Cardiac septum (tissue), 1 donor: ENCODE measurements around the gene NR3C2. TPM values are rescaled to one million over a fixed set of nuclear protein-coding genes. Genes with fewer than 3 reads are reported as not detected.

ENCODE experiments used
- DNase-seq: peaks from one replicate; pipeline ENCODE4 v3.0.0-alpha.2; 2020; ENCODE audit warnings: low spot score
- intact Hi-C: fragments of 100-400 bp; cut with DNase I; formaldehyde crosslinking; loops from one replicate; pipeline ENCODE4 v1.14.0; 2022
- total RNA-seq: library from RNA; stranded (reverse); fragmentation: NEBNext Ultra II Directional; extraction: Animal tissue kit (Norgen Biotek cat#: 25700); gene quantifications from one replicate; pipeline ENCODE4 v1.2.1, GENCODE V29; 2021
- donor health status: DM: no; HTN: no; CAD: no.

The NR3C2 gene
- total RNA-seq, 1 donor from 2014 or later = 17.3 TPM

DNA sequence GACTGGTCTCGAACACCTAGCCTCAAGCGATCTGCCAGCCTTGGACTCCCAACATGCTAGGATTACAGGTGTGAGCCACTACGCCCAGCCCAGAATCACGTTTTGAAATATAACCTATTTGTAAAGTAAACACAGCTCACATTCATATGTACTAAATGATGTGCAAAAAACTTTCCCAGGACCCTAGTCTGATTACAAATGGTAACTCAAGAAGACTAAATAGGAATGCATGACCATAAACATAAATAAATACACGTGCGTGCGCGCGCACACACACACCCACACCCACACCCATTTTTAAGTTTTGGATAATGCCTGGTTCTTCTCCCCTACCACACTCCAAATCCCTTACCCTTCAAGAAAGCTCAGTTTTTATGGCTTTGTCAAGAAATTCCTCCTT is 163.9 kb downstream of the NR3C2 start:
- DNase-seq = no peak
- intact Hi-C loops = no loop called here

DNA sequence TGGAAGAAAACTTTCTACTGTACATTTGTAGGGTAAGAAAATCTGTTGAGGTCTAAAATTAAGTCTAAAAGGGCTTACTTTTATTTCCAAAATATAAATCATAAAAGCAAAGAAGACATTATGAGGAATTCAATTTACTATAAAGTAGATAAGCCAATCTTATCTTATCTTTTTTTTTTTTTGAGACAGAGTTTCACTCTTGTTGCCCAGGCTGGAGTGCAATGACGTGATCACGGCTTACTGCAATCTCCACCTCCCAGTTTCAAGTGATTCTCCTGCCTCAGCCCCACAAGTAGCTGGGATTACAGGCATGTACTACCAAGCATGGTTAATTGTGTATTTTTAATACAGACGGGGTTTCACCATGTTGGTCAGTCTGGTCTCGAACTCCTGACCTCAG is 166.9 kb downstream of the NR3C2 start:
- no peak for DNase-seq
- intact Hi-C loops = no loop called here

DNA sequence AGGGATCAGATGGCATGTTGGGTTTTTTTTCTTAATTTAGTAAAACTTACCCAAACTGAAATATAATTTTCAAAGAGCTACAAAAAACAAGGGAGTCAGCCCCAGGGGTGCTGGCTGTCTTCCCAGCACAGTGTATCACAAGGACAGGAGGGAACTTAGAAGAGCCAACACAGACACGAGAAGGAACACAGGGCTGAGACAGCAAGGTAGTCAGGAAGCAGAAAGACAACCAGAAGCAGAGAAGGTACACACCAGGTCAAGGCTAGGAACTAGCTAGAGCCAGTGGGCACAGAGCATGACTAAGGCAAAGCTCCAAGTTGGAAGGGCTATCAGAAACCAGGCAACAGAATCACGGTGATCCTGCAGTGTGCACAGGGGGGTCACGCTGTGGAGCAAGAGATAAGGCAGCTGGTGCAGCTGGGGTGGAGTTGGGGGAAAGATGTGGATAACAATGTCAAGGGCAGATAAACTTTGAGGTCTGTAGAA is 168.7 kb downstream of the NR3C2 start:
- DNase-seq = peak; percentile 75
- intact Hi-C loops = loop anchor here (5.0 kb wide), 1 partner anchor 206 kb away; no protein-coding TSS in a partner anchor

DNA sequence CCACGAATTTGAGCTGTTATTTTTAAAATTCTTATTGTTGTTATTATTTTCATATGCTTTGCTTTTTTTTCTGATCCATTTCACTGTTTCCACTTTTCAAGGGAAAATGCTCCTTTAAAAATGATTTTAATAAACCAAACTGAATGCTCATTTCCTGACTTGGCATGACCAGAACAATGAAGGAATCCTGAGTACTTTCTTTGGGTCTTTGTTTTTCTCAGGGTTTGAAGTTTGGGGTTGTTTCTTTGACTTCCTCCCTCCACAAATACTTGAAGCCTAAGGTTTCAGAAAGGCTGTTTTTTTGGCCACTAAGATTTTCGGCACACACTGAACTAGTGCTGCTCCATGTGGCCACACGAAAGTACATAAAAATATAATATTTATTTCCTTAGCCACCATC is 171.0 kb downstream of the NR3C2 start:
- intact Hi-C loops = loop anchor here (5.0 kb wide), 1 partner anchor 204 kb away; no protein-coding TSS in a partner anchor
- no peak for DNase-seq

DNA sequence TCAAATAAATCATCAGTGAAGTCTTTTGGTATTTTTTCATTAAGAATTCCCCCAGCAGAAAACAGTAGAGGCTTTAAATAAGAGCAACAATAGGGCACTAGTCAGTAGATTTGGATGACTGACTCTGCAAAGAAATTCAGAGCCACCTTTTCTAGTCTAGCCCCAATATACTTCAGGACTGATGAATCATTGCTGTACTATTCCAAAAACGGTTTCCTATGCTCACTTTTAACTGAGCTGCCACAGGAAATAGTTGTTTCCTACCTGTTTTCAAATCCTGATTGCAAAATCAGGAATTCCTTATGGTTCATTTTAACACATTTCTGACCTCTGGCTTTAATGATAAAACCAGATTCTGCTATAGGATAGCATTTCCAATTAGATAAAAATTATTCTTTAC is 171.6 kb downstream of the NR3C2 start:
- intact Hi-C loops = loop anchor here (5.0 kb wide), 1 partner anchor 203 kb away; no protein-coding TSS in a partner anchor
- no peak for DNase-seq

DNA sequence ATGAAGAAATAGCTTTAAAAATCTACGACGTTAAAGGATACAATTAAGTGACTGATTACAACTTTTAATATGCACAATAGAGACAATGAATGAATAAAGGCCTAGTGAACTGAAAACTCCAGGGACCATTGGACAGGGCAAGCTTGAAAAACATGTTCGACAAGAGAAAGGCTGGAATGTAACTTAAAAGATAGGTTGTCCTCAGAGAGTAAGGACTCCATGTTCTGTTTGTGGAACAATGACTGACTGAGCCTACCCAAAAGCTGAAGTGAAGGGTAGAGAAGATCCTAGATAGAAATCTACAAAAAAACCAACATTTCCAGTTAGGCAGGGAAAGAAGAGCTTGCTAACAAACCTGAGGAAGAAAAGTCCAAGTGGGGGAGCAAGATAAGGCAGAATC is 173.4 kb downstream of the NR3C2 start:
- no peak for DNase-seq
- intact Hi-C loops = no loop called here

DNA sequence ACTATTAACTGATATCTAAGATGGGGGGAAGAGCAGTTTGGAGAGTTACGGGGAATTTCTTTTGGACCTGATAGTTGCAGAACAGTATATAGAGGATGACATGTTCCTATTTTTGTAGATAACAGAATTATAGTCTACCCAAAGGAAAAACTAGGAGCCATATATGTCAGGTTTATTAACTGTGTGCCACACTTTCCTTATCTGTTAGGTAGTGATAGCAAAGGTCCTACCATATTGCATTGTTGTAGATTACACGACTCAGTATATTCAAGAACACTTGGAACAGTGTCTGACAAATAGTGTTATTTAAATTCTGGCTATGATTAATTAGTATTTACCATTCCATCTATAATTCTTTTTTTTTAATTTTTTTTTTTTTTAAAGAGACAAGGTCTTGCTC is 175.3 kb downstream of the NR3C2 start:
- DNase-seq = no peak
- intact Hi-C loops = no loop called here

DNA sequence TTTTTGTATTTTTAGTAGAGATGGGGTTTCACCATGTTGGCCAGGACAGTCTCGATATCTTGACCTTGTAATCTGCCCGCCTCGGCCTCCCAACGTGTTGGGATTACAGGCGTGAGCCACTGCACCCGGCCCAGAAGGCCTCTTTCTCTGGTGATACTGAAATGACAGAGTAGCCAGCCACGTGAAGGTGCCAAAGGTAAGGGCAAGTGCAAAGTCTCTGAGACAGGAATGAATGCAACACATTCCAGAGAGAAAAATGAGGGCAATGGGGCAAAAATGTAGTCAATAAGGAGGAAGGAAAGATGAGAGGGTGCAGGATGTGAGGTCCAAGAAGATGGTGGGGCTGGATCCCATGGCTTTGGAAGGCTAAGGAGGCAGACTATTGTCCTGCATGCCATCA is 176.0 kb downstream of the NR3C2 start:
- intact Hi-C loops = no loop called here
- DNase-seq = no peak

DNA sequence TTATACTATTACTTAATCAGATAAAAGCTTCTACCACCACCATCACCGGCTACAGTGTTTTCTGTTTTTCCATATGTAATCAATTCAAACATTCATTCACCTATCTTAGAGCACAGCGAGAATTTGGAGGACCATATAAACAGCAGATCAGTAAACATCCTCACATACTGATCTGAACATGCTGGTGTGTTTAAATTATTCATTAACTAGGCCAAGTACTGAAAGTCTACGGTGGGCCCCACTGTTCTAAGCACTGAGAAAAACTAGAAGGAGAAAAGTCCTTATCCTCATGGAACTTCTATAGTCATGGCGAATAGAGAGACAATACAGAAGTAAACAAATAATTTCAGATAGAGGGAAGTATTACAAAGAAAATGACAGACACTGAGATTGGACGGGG is 176.6 kb downstream of the NR3C2 start:
- intact Hi-C loops = no loop called here
- no peak for DNase-seq

DNA sequence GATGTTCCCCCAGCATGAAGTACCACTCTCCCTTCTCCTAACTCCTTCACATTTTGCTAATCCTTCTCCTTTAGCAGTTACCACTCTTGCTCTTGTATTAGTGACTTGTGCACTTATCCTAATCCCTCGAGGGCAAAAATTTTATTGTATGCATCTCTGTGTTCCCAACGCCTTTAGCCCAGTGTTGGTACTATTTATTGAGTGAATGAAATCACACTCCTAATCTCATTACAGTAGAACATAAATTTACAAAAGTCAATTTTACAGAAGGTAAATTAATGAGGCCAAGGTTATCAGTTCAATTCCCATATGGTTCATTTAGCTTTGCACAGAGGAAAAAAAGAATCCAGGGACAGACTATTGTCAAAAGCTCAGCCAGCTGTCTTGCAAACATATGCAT is 178.4 kb downstream of the NR3C2 start:
- intact Hi-C loops = no loop called here
- no peak for DNase-seq

DNA sequence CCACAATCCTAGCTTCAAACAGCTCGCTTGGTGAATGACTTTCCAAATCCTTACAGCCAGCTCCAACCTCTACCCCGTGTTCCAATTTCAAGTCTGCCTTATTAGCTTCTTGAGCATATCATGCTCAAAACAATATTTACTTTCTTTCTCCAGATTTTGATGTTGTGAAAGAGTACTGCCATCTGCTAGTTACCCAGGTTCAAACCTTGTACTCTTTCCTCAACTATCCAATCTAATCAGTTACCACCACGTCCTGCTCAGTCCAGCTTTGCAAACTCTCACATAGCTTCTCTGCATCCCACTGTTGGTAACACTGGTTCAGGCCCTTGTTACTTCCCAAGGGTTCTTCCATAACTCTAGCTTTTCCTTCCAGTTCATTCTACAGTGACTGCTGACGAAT is 179.1 kb downstream of the NR3C2 start:
- intact Hi-C loops = no loop called here
- no peak for DNase-seq

DNA sequence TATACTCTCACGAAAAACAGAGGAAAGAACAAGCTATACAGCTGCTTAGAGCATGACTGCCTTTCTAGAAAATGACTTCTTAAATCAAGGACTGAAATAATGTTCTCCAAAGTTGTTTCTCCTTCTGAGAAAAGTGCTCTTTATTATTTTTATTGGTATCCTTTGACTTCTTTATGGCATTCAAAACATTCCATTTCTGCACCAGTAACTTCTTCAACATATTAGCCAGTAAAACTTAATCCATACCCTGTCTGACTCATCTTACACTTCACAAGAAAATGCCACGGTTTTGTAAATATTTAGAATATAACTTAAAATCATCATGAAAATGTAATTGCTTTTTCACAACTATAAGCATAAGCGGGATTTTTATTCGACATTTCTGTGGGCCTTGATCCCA is 180.4 kb downstream of the NR3C2 start:
- no peak for DNase-seq
- intact Hi-C loops = no loop called here

DNA sequence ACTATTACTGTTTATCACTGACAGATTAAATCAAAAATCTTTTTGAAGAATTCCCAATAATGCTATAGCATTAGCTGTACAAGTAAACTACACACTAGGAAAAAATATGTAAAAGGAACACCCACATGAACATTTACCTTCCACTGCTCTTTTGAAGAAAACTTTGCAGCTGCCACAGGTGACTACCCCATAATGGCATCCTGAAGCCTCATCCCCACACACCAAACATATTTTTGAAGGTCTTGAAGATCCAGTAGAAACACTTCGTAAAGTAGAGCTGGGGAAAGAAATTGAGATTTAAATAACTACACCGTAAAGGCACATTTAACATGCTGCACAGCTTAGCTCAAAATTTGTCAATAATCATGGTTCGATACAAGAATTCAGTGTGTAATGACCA is 182.4 kb downstream of the NR3C2 start:
- no peak for DNase-seq
- intact Hi-C loops = no loop called here

DNA sequence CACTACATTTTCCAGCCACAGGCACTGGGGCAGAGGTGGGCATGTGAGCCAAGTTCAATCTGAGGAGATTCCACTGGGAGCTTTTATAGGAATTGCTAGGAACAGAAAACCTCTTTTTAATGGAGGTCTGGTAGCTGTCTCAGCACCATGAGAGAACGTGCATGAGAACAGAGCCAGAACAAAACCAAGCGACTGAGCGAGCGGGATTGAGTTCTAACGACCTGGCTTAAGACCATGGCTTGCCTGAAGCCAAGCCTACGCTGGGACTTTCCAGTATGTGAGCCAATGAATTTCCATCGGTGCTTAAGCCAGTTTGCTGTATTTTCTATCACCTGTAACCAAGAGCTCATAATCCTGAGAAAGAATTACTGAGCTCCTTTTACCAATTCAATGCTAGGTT is 183.7 kb downstream of the NR3C2 start:
- DNase-seq = no peak
- intact Hi-C loops = no loop called here

DNA sequence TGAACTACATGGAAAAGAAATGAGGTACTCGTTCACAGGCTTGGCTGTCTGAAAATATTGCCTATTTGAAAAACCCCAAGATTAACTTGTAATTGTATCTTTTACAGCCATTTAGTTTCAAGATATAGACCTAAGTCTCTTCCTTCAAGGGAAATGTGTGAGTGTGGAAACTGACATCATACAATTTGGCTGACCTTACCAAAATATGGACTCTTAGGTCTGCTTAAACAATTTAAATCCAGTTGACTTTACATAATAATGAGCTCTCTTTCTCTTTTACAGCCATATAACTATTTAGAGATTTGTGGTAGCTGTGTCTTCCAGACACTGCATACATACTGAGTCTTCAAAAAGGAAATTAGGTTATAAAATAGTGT is 186.9 kb downstream of the NR3C2 start:
- intact Hi-C loops = no loop called here
- no peak for DNase-seq

DNA sequence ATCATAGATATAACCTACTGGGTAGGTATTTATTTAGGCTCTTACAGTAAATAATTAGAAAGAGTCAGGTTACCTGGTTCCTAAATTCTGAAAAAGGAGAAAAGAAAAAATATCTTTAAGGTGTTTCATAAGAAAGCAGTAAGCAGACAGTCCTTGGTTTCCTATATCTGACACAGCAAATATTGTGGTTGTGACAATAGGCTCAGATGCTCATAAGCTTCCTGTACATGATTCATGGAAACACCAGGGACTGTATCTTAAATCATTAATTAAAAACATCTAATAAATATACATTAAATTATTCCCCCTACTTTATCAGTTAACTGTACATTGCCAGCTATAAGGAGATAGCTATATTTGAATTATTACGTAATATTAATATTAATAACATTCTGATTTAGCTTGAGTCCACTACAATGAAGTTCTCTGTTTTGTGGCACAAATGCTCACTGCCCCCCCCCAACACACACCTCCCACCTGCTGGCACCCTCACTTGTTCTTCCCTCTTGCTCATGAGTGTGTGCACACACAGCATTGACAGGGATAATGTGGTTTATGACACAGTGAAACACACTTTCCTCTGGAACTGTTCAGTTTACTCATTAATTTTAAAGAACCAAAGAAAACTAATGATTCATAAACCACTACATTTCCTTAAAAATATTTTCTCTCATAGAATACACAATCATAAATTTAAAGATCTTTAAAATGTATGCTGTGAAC is 187.4 kb downstream of the NR3C2 start:
- intact Hi-C loops = no loop called here
- no peak for DNase-seq

DNA sequence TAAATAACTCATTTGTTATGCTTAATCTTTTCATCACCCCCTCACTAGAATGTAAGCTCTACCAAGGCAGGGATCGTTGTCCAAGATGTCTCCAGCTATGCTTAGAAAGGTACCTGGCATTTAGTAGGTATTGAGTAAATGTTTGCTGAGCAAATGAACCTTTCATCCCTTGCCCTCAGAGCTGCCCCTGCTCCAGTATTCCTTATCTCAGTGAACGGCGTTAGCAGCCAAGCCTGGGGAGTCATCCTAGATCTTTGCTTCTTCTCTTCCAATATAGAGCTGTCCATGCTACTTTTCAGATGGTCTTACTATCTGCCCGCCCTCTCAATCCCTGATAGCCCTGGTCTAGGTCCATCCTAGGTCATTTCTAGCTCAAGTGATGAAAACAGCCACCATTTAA is 188.4 kb downstream of the NR3C2 start:
- intact Hi-C loops = no loop called here

DNA sequence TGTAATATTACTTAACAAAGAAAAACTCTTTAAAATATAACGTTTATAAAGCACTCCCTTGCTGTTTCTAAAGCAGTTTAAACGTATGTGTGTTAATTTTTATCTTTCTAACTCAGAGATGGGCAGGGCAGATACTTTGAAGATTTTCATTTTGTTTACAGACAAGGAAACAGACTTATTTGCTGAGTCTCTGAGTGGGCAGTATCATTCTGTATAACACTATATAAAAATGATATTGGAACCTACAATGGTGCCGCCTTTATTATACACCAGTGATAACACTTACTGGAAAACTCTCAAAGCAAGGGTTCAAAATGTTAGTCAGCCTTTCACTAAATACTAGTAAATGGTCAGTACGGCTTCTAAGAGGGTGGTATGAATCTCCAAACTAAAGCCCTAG is 193.4 kb downstream of the NR3C2 start:
- no peak for DNase-seq
- intact Hi-C loops = no loop called here

More for the DNA sequence above, 188.4 kb downstream of the NR3C2 start:
- DNase-seq = no peak

DNA sequence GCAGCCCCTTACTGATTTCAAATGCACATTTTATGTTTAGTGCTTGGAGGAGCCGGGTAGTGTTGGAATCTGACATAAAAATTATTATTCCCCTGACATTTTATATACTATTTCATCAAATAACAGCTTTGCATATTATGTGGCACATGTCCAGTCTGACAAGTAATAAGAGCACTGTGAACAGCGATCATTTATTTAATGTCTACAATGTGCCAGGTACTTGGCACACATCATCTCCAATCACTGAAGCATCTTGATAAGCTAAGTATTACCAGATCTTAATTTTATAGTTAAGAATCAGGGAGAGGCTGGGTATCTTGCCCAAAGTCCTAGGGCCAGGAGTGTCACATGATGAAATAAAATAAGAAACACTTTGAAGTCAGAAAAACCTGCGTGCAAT is 197.2 kb downstream of the NR3C2 start:
- intact Hi-C loops = no loop called here
- DNase-seq = no peak

DNA sequence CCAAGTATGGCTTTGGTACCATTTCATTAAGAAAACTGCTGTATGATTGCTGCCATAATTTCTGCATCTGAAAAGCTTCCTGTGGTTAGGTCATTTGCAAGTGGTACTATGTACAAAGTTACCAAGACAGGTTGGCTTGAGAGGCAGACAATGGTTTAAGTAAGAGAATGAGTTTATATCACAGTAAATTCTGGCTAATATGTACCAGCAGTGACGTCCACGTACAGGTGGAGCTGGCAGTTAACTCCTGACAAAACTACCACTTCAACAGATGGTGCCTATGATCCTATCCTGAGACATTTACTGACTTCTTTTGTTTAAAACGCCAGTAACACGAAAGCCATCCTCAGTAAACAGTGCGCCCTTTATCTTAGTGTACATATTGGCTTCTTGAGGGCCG is 198.4 kb downstream of the NR3C2 start:
- no peak for DNase-seq
- intact Hi-C loops = no loop called here

DNA sequence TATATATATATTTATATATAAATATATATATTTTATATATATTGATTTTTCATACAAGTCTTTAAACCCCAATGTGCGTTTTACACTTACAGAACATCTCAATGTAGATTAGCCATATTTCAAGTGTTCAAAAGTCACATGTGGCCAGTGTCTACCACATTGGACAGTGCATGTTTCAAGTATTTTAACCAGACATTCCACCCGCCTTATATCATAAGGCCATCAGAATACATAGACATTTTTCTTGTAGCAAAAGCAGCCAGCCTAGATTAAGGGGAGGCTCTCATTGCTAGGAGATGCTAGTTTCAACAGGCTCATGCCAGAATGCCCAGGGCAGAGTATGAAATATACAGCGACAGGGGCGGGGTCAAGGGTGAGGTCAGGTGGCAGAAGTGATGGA is 202.0 kb downstream of the NR3C2 start:
- intact Hi-C loops = no loop called here
- DNase-seq = no peak

DNA sequence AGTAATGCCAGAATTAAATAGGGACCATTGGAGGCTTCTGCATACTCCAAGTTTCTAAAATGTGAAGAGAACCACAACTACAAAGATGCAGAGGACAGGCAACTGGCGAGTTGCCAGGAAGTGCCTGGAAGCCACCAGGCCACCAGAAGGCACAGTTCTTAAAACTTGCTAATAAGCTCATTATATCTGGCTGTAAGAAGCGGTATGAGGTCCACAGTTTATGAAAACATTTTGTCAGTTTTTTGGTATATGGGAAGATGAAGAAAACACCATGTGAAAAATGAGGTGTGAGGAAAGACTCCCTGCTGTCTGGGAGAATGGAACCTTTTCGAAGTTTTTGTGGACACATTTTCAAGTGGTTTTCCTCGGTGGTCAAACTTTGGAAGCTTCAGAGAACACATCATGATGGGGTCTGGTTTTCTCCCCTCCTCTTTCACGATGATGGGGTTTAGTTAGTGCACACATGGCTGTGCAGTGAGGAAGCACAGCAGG is 202.7 kb downstream of the NR3C2 start:
- intact Hi-C loops = no loop called here
- no peak for DNase-seq
